GM21717 (cell line): ENCODE results near the gene SPHK2.

Experiments used
- ATAC-seq: cut with Tn5 transposase; IDR thresholded peaks from one replicate; pipeline ENCODE4 v1.9.1; 2021; ENCODE audit warnings: mild to moderate bottlenecking, moderate library complexity; ENCODE audit not compliant: unreplicated experiment

Gene SPHK2

GRCh38 chr19:48603449-48603848 is 15.9 kb upstream of the SPHK2 start:
- no peak for ATAC-seq

DNA sequence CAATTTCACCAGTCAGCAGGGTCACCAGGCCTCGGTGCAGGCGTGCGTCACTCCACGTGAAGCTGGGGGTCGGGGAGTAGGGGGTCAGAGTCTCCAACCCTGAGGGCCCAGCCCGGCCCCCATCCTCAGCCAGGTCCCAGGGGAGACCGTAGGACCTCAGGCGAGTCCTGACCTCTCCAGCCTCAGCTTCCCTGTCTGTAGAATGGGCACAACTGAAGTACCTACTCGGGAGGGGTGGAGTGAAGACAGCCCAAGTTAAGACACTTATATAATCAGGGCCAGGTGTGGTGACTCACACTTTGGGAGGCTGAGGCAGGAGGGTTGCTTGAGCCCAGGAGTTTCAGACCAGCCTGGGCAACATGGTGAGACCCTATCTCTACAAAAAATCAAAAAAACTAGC is 15.5 kb upstream of the SPHK2 start:
- ATAC-seq: no peak

DNA sequence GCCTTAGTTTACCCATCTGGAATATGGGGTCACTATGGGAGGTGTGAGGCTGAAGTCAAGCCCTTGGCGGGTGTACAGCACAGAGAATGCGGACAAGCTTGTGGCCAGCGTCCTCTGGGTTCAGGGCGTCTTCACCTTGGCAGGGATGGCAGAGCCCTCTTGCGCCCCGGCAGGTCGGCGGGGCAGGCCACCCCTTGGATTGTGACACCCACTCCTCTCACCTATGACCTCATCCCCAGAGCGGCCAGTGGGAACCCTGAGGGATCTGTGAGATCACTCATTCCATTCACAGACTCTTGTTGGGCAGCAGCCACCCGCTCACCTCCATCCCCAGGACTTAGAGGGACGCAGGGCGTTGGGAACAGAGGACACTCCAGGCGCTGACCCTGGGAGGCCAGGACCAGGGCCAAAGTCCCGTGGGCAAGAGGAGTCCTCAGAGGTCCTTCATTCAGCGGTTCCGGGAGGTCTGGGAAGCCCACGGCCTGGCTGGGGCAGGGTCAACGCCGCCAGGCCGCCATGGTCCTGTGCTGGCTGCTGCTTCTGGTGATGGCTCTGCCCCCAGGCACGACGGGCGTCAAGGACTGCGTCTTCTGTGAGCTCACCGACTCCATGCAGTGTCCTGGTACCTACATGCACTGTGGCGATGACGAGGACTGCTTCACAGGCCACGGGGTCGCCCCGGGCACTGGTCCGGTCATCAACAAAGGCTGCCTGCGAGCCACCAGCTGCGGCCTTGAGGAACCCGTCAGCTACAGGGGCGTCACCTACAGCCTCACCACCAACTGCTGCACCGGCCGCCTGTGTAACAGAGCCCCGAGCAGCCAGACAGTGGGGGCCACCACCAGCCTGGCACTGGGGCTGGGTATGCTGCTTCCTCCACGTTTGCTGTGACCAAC is 12.6 kb upstream of the SPHK2 start, which contains the start of gene SPACA4:
TSS of gene SPACA4 (plus strand) at position 280 of the 896 bp plus-strand sequence. CDS start at position 517, 237 bp downstream.
- ATAC-seq: no peak

- no peak for ATAC-seq
These were observed 11.9 kb upstream of the SPHK2 start for GRCh38 chr19:48607359-48607755.

DNA sequence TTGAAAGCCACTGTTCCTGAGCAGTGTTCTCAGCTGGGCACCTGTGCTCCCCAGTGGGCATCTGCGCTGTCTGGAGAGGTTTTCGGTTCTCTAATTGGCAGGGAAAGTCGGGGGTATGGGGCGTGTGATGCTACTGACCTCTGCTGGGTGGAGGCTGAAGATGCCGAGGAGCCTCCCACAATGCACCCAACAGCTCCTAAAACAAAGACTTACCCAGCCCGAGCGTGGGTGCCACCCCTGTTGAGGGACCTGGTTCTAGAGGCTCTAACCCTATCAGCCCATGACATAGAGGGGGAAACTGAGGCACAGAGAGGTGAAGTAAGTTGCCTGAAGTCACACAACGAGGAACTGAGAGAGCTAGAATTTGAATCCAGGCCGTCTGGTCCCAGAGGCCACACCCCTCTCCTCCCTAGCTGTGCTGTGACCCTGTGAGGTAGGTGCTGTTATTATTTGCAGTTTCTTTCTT is 10.5 kb upstream of the SPHK2 start:
- no peak for ATAC-seq

DNA sequence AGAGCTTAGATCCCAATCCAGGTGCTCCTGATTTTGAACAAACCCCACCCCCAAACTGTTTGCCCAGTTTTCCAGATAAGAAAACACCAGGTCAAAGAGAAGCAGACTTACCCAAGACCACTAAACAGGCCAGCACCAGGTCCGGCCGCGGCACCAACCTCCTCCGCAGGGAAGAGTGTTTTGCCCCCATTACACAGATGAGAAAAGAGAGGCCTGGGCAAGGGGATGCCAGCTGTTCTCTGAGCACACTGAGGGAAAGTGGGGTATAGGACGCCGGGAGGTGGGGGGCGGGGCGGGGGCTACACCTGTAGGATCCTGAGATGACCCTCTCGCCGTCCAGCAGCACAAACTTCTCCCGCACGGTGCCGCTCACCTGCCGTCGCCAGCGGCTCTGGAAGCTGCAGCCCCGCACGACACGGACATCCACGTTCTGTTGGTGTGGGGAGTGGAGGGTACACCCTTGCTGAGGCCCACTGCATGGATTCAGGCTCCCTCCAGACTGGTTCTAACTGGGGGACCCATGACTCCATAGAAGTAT is 9.7 kb upstream of the SPHK2 start:
- ATAC-seq: no peak

DNA sequence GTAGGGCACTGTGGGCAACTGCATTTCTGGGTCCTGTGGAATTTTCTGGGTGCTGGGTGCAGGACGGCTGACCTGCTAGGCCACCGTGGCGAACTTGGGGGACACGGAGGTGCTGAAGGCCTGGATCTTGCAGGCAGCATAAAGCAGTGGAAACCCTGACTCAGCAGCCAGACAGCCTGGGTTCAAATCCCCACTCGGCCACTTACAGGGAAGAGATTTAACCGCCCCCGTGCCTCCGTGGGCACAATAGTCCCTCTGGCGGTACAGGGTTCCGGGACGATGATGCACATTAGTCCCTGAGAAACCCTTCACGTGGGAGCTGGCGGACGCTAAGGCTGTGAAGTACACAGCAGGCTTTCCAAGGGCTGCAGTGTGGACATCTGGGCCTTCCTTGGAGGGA is 7.4 kb upstream of the SPHK2 start:
- no peak for ATAC-seq

DNA sequence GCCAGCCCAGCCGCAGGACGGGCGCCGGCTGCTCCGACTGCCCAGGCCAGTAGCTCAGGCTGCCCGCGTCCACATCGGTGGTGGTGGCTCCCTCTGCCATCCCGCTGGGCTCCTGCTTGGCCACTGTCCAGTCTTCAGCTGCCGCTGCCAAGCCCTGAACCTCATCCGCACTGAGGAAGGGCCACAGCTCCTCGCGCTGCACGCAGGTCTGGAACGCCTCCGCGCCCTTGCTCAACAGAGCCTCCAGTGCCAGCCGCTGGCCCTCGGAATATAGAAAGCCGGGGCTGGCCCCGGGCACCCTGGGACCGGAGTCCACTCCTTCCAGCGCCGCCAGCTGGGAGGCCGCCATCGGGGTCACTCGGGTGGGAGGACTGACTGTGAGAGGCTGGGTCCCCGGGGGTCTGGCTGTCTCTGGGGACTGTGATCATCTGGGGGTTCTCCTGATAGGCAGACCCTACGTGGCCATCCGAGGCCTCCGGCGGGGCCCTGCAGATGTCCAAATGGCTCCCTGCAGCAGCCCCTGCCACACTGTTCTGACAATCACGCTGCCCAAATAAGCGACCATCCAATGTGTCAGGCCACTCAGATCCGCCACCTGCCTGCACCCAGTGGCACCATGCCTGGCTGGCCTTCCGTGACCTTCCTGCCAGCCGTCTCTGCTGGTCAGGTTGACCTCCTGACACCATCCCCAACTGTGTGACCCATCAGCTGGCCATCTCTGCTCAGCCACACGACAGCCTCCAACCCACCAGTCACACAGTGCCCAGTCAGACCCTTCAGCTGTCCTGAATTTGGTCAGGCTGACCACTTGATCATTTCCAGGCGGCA is 6.1 kb upstream of the SPHK2 start:
- no peak for ATAC-seq

DNA sequence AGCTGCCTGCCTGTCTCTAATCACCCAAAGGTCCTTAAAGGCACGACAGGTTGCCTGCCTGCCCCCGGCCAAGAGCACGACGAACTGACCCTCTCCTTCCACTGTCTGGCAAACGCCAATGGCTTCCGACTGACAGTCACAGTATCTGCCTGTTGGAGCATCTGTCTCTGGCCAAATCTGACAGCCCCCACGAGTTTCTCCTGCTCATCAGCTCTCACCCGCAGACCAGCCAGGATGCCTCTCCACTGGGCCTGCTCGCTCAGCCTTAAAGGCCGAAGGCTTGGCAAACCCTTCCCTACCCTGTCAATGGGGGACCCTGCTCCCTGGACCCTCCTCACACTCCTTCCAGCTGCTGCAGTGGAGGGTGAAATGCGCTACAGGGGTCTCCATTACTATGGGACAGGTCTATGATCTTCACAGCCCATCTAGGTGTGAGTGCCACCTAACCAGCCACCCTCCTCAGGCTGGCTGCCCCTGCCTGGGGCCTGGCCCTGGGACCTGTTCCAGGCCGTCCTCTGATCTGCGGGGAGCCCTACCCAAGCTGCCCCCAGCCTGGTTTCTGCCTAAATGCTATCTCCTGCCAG is 5.4 kb upstream of the SPHK2 start:
- ATAC-seq: no peak

GRCh38 chr19:48614436-48615230 is 4.7 kb upstream of the SPHK2 start, which contains the start of gene FAM83E:
Gene FAM83E (minus strand): TSS chr19:48615076. CDS start chr19:48613372, 1,704 bp downstream.
- no peak for ATAC-seq

- no peak for ATAC-seq
These were observed 3.9 kb upstream of the SPHK2 start for GRCh38 chr19:48615231-48616040.

DNA sequence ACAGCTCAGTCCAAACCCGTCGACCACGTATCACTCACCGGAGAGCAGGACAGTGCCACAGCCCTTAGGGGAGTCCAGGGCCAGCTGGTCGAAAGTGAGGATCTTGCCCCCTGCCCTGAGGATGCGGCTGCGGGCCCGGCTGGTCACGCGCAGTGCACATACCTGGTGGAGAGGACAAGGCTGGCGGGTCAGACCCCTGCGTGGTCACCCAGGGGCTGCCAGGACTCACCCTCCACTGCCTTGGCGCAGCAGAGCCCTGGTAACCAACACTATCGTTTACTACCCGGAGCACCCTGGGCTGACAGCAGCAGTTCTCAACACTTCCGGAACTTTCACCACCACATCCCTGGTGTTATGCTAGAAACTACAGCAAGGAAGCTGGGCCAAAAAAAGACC is 3.3 kb upstream of the SPHK2 start:
- ATAC-seq: no peak

DNA sequence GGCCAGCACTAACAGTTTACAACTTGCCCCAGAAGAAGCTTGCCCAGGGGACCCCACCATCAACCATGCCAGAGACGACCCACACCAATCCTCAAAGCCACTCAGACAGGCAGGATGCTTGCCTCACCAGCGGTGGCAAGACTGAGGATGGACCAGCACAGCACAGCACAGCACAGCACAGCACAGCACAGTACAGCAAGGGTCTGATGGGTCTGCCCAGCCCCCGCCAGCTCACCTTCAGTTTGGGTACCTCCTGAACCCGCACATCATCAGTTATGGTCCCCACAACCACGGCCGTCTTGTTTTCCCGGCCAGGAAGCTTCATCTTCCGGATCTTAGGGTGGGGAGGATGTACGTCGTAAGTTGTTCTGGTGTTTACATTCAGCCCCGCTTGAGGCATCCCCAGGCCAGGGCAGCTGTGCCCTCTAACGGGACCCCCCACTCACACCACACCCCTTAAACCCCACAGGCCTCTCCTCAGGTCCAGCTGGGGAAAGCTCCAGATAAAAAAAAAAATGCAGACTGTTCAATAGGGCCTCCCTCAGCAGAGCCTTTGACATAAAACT is 2.7 kb upstream of the SPHK2 start:
- no peak for ATAC-seq

DNA sequence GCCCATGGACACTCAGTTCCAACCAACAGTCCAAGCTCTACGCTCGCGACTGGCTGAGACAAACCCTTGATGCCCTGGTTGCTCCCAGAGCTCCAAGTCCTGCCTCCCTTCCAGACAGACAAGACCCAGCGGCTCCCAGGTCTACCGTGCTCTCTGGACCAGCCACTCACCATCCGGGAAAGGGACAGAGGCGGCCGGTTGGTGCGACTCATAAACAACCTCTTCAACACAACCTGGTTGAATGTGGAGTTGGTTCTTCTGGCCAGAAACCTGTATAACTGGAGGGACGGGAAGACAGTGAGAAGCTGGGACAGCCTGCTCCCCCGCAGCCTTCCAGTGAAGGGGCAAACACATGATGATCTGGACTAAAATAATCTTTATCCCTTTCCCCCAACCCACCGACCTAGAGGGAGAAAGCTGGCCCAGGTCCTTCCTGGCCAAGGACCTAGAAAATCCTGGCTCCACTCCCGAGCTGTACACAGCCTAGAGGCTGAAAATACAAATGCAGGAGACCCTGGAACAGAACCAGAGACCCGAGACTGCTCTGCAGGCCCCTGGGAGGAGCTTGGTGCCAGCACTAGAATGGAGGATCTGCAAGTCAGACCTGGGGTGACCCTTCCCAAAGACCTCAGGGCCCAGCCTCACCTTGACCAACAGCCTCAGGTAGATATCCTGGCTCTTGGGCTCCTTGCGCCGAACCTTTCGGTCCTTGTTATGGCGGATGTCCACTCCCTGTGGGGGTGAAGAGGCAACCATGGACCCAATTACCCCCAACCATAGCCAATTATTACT is 2.0 kb upstream of the SPHK2 start:
- no peak for ATAC-seq

DNA sequence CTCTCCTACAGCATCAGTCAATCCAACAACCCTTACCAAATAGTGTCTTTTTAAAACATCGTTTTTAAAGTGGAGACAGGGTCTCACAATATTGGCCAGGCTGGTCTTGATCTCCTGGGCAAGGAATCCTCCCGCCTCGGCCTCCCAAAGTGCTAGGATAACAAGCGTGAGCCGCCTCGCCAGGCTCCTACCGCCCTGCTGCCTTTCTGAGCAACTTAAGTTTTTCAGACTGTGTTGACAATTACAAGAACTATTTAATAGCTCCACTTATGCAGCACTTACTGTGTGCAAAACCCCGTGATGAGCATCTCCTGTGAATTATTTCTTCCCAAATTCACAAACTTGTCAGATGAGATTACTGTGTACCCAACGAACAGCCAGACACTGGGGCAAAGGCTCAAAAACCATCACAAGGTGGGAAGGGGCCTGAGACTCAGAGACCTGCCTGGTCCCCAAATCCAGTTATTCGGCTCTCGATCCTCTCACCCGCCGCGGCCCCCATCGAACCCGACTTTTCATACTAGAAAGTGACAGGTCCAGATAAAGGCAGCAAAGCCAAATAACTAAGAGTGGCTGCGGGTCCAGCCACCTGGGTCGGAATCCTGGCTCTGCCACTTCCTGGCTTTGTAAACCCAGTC is 909 bp upstream of the SPHK2 start:
- no peak for ATAC-seq

DNA sequence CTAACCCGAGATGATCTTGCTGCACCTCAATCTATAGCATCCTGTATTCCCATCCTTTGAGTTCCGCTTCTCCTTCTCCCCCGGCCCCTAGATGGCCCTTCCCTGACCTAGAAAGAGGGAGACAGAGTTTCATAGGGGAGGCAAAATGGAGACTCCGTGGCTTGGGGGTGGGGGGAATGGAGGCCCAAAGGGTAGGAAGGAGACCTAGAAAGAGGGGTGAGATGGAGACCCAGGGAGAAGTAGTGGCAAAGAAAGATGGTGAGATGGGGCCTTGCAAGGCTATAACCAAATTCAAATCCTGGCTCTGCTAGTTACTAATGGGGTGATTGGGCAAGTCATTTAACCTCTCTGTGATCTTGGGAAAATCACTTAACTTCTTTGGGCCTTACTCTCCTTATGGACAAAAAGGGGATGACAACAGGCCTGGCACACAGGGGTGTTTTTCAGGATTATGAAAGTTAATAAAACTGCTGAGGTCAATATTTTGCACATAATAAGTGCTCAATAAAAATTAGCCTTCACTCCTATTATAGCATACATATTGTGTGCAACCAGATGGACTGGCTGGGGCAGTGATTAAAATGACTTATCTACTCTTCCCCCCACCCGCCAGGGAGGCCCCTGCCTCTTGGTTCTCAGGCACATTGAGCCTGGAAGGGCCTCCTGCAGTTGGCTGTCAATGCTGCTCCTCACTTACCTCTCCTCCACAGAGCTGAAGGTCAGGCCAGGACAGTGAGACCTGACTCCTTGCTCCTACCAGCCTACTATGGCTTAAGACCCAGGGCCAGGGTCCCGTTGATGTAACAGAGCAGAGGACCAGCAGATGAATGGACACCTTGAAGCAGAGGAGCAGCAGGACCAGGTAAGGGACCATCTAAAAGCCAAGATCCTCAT is 633 bp downstream of the SPHK2 start:
- ATAC-seq: no peak

- no peak for ATAC-seq
These were observed 4.3 kb downstream of the SPHK2 start for GRCh38 chr19:48623556-48624066.
